Measurements from ENCODE around the gene MAPRE2.

- no peak for TF ChIP-seq EZH2 (IDR thresholded peaks at IDR 0.05; ENCODE audit: insufficient read depth, poor library complexity, severe bottlenecking)
- no peak for TF ChIP-seq EZH2phosphoT487 (IDR thresholded peaks at IDR 0.05; ENCODE audit: insufficient read depth, low read depth)
Measured at GRCh38 chr18:35121531-35121930, 80.3 kb downstream of the MAPRE2 start.
